Stomach (tissue), 4 donors: ENCODE measurements around the gene CDADC1.

Source experiments
- EP300 ChIP-seq: sonication (generic); formaldehyde crosslinking; IDR thresholded peaks from one replicate; pipeline ENCODE4 v1.6.1; 2017; ENCODE audit warnings: antibody characterized with exemption
- POLR2A ChIP-seq, 4 donors: fragments of 450-650 bp; IDR thresholded peaks; one replicate each; pipeline ENCODE4 v1.6.1; 2016; ENCODE audit warnings: antibody characterized with exemption in 4 of 4, control low read depth in 2 of 4, mild to moderate bottlenecking in 1 of 4, moderate library complexity in 1 of 4
- TF ChIP-seq, protein P1 (sequence below), 7 experiments: fragments of 450-650 bp in 4 of 7; fragments of 200-600 bp in 3 of 7; sonication (generic) in 3 of 7; IDR thresholded peaks; one replicate each; pipeline ENCODE4 v1.5.1; 2016 to 2019; ENCODE audit warnings: antibody characterized with exemption in 7 of 7, control low read depth in 2 of 7, mild to moderate bottlenecking in 1 of 7

- TF ChIP-seq, protein P1, sequence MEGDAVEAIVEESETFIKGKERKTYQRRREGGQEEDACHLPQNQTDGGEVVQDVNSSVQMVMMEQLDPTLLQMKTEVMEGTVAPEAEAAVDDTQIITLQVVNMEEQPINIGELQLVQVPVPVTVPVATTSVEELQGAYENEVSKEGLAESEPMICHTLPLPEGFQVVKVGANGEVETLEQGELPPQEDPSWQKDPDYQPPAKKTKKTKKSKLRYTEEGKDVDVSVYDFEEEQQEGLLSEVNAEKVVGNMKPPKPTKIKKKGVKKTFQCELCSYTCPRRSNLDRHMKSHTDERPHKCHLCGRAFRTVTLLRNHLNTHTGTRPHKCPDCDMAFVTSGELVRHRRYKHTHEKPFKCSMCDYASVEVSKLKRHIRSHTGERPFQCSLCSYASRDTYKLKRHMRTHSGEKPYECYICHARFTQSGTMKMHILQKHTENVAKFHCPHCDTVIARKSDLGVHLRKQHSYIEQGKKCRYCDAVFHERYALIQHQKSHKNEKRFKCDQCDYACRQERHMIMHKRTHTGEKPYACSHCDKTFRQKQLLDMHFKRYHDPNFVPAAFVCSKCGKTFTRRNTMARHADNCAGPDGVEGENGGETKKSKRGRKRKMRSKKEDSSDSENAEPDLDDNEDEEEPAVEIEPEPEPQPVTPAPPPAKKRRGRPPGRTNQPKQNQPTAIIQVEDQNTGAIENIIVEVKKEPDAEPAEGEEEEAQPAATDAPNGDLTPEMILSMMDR (IDR thresholded peaks at IDR 0.05), result no peak
- TF ChIP-seq EP300, result no peak
- no peak for TF ChIP-seq POLR2A (IDR thresholded peaks at IDR 0.05)
Measured at GRCh38 chr13:49311816-49312215, 64.1 kb downstream of the CDADC1 start.
